ENCODE results near the gene SNED1.

- no peak for TF ChIP-seq CTCF (conservative IDR thresholded peaks at IDR 0.05; ENCODE audit: low read length)
- TF ChIP-seq EZH2phosphoT487 (IDR thresholded peaks at IDR 0.05; ENCODE audit: borderline replicate concordance): no peak
Measured at GRCh38 chr2:241110089-241110606, 111.7 kb downstream of the SNED1 start.

Measured in Loucy (cell line).